Testis (tissue), 2 donors: ENCODE results near the gene NKX2-8.

ENCODE experiments used
- CTCF ChIP-seq, 3 experiments: fragments of 450-650 bp in 2 of 3; fragments of 200-600 bp in 1 of 3; sonication (generic) in 1 of 3; IDR thresholded peaks; one replicate each; pipeline ENCODE4 v1.5.1; 2016 to 2019; ENCODE audit warnings: antibody characterized with exemption in 3 of 3, mild to moderate bottlenecking in 2 of 3, moderate library complexity in 1 of 3
- POLR2A ChIP-seq: fragments of 450-650 bp; IDR thresholded peaks from one replicate; pipeline ENCODE4 v1.6.1; 2017; ENCODE audit warnings: antibody characterized with exemption, mild to moderate bottlenecking, moderate library complexity

- TF ChIP-seq CTCF (IDR thresholded peaks at IDR 0.05), result no peak
- no peak for TF ChIP-seq POLR2A
Observed at GRCh38 chr14:36626151-36626550, 43.7 kb upstream of the NKX2-8 start.
